SK-N-SH treated with all-trans-retinoic acid at 6 μM for 48 hours (cell line): ENCODE data around the gene SHC3.

Experiments used
- ARNTL ChIP-seq: fragments of 450-650 bp; formaldehyde crosslinking; IDR thresholded peaks from 2 replicates; pipeline ENCODE4 v1.5.0; 2020; ENCODE audit warnings: low read depth, mild to moderate bottlenecking, moderate library complexity, borderline replicate concordance
- BACH2 ChIP-seq: fragments of 250-450 bp; sonication (Bioruptor Pico); IDR thresholded peaks from 2 replicates; pipeline ENCODE4 v1.9.0; 2021; ENCODE audit warnings: mild to moderate bottlenecking, borderline replicate concordance
- OSR1 ChIP-seq: fragments of 250-450 bp; sonication (Bioruptor Pico); IDR thresholded peaks from 2 replicates; pipeline ENCODE4 v1.8.0; 2022; ENCODE audit warnings: moderate library complexity, mild to moderate bottlenecking, inconsistent platforms
- SNAI2 ChIP-seq: fragments of 250-450 bp; sonication (Bioruptor Pico); IDR thresholded peaks from 2 replicates; pipeline ENCODE4 v1.5.0; 2020; ENCODE audit warnings: mild to moderate bottlenecking, moderate library complexity
- ZFP3 ChIP-seq: fragments of 250-450 bp; sonication (Bioruptor Pico); IDR thresholded peaks from 2 replicates; pipeline ENCODE4 v1.5.0; 2020; ENCODE audit warnings: mild to moderate bottlenecking, moderate library complexity
- ZFP30 ChIP-seq: fragments of 450-650 bp; formaldehyde crosslinking; IDR thresholded peaks from 2 replicates; pipeline ENCODE4 v1.5.0; 2022; ENCODE audit warnings: mild to moderate bottlenecking, moderate library complexity
- TF ChIP-seq, protein P1 (sequence below): fragments of 250-450 bp; sonication (Bioruptor Pico); IDR thresholded peaks from 2 replicates; pipeline ENCODE4 v1.8.0; 2020; ENCODE audit warnings: mild to moderate bottlenecking, moderate library complexity, borderline replicate concordance
- TF ChIP-seq, protein P2 (sequence below): fragments of 250-450 bp; sonication (Bioruptor Pico); IDR thresholded peaks from 2 replicates; pipeline ENCODE4 v1.5.1; 2020; ENCODE audit warnings: low read depth, mild to moderate bottlenecking, moderate library complexity

DNA sequence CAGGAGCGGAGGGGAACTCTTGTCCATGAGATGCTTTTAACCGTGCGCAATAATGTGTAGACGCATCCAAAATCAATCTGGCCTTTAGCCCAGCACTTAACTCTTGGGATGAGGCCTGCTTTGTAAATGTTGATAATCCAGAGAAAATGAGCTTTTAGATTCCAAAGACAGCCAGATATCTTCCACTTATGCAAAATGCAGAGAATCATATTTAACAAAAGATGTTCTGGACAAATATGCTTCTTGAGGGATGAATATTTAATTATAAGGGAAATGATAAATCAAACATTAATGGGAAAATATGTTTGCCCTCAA is 181.7 kb downstream of the SHC3 start:
- no peak for TF ChIP-seq OSR1 (CRISPR knock-in tag)
- TF ChIP-seq ZFP3 (CRISPR knock-in tag) = no peak
- TF ChIP-seq ZFP30 (CRISPR knock-in tag) = no peak
- TF ChIP-seq, protein P1, sequence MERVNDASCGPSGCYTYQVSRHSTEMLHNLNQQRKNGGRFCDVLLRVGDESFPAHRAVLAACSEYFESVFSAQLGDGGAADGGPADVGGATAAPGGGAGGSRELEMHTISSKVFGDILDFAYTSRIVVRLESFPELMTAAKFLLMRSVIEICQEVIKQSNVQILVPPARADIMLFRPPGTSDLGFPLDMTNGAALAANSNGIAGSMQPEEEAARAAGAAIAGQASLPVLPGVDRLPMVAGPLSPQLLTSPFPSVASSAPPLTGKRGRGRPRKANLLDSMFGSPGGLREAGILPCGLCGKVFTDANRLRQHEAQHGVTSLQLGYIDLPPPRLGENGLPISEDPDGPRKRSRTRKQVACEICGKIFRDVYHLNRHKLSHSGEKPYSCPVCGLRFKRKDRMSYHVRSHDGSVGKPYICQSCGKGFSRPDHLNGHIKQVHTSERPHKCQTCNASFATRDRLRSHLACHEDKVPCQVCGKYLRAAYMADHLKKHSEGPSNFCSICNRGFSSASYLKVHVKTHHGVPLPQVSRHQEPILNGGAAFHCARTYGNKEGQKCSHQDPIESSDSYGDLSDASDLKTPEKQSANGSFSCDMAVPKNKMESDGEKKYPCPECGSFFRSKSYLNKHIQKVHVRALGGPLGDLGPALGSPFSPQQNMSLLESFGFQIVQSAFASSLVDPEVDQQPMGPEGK (CRISPR knock-in tag) = no peak
- TF ChIP-seq BACH2 = no peak
- TF ChIP-seq ARNTL = no peak
- no peak for TF ChIP-seq SNAI2 (CRISPR knock-in tag)
- TF ChIP-seq, protein P2, sequence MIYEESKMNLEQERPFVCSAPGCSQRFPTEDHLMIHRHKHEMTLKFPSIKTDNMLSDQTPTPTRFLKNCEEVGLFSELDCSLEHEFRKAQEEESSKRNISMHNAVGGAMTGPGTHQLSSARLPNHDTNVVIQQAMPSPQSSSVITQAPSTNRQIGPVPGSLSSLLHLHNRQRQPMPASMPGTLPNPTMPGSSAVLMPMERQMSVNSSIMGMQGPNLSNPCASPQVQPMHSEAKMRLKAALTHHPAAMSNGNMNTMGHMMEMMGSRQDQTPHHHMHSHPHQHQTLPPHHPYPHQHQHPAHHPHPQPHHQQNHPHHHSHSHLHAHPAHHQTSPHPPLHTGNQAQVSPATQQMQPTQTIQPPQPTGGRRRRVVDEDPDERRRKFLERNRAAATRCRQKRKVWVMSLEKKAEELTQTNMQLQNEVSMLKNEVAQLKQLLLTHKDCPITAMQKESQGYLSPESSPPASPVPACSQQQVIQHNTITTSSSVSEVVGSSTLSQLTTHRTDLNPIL (CRISPR knock-in tag) = no peak
